CD4-positive, alpha-beta T cell treated with Interferon gamma for 1 hour (primary cell): Measurements from ENCODE around the gene SSPN.

ENCODE experiments used
- DNase-seq: peaks from one replicate; pipeline ENCODE4 v3.0.0-alpha.2; 2020

Gene SSPN

DNA sequence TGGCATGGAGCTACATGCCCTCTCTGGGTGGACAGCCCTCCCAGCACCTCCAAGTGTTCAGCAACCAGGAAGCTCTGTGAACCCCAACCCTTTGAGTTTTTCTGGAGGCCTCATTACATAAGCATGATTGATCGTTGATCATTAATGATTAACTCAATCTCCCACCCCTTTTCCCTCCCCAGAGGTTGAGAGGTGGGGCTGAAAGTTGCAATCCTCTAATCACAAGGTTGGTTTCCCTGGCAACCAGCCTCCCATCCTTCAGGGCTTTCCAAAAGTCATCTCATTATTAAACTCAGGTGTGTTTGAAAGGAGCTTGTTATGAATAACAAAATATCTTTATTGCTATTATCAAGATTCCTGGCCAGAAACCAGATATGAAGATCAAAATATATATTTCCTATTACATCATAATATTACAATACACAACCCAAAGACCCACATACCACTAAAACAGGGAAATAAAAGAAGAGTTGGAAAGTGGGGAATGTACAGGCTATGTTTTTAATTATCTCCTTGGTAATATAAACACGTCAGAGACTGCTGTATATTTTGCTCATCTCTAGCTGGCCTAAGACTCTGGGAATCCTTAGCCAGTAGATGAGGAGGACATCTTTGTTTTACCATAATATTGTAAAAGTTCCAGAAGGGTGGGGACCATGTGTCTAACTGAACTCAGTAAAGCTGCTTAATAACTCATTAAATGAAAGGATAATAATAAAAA lies 73.6 kb downstream of the SSPN start:
- no peak for DNase-seq

DNA sequence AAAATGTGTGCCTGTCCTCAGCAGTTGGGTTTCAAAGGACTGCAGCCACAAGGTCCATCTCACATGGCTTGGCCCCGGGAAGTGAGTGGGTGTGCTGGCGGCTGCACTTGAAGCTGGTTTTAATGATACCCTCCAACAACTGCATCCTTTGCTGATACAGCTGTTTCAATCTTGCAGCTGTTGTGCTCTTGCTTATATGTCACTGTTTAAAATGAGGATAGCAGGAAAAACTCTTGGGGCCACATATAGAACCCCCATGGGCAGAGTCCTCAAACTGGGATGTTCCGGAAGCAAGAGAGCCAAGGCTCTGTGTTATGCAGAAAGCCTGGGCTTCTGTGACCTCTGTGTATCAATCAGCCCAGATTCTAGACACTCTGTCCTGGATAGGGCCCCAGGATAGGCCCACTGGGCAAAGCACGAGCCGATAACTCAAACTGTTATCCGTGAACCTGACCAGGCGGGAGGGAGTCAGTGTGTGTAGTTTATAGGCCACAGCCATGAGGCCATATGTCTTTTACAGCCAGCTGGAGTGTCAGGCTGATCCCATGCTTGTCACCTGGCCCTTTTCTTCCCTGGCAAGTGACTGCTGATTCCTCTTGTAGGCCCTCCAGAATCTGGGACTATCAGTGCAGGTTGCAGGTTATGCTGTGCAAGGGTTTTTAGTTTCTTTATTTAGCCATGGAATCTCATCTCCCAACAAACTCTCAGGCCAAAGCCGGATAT lies 74.3 kb downstream of the SSPN start:
- DNase-seq: no peak

DNA sequence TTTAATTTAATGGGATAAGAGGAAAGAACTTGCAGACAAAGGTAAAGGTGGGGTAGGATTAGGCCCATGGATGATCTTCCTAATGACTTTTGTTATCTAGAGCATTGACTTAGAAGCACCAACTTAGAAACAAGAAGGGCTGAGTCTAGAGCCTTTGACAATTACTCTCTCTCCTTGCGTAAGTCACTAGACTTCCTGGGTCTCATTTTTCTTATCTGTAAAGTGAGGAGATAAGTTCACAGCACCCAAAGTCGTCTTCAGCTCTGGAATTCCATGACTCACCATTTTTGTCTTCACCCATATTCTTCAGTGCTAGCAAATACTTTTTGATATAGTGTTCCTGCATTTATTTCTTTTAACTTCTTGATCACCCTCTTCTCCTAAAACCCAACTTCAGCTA lies 75.7 kb downstream of the SSPN start:
- DNase-seq: no peak

DNA sequence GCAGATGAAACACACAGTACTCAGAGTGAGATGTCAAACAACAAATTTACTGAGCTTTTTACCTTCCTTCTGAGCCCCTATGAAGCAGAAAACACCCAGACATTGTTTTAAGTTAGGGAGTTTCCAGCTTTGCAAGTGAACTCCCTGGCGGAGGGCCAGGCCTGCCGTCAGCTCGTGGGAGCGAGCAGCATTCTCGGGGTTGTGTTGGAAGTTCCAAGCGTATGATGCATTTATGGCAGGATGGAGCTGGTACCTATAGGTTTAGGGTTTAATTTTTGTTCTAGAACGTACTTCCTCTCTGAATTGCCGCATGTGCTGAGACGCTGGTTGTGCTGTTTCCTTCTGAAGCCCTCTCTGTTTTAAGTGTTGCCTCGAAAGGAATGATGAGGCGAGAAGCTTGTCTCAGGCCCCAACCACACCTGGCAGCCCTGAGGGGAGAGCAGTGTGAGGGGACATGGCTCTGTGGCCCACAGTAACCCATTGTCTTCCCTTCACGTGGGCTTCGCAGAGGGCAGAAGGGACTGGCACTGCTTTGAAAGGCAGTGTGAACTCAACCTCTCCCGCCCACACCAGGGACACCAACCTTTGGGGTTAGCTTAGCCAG lies 76.6 kb downstream of the SSPN start:
- DNase-seq: peak; percentile 8

DNA sequence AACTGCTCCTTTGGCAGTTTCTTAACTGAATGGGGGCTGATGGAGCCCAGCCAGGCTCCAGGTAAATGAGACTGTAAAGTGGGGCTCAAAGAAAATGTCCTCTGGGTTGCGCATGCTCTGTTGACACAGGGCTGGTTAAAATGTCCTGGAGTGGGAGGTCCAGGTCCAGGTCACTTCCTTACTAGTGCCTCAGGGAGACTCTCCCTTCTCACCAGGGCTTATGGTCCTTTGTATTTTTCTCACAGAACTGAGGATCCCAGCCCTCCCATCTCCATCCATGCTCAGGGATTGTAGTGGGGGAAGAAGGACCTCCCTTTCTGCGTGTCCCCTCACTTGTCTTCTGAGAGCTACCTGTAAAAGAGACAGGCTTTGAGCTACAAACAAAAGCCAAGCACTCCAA lies 77.5 kb downstream of the SSPN start:
- DNase-seq: no peak

DNA sequence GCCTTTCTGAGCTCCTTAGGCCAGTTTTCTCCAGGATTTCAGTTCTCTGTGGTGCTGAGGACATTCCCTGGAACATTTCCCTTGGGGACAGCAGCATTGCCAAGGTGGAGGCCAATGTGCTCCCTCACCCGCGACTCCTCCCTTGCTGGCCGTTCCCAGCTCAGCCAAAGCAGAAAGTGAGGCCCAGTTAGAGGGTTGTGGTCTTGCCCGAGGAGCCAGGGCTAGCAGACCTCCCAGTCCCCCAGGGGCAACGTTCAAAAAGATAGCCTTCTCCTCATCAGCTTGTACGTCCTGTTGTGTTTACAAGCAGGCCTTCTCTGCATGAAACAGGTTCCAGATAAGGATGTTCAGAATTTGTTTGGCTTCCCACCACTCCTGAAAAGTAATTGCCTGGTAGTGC lies 78.4 kb downstream of the SSPN start:
- DNase-seq: no peak

DNA sequence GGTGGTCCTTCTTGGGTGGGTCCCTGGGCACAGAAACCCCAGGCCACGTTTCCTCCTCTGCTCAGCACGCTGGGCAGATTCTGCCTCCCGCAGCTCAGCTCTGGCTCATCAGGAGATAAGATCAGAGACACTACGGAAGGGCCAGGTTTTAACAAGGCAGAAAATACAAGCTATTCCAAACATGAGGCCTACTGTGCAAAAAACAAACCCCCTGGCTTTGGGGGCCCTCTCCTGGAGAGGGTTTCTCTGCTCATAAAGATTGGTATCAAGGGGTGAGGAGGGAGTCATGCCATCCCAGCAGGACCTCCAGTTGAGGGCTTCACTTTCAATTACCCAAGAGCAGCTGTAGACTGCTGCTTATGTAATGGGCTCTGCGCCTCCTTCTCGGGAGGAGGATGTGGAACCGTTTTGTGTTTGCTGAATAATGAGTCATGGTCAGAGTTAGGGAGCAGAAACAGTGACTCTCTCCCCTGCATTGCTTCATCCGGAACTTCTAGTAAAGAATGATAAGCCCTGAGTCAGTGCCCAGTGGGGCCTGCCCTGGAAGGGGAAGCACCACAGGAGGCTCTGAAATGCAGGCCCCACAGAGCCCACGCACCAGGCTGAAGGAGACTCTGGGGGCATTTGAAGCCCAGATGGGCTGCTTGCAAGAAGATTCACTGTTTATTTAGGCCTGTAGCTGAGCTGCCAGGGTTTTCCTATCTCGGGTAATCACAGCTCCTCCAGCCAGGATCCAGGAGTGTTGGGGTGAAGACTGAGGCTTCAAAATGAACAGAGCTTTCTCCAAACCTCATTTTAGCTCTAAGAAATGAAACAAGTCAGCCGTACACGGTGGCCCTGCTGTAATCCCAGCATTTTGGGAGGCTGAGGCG lies 79.3 kb downstream of the SSPN start:
- DNase-seq: peak; percentile 75

DNA sequence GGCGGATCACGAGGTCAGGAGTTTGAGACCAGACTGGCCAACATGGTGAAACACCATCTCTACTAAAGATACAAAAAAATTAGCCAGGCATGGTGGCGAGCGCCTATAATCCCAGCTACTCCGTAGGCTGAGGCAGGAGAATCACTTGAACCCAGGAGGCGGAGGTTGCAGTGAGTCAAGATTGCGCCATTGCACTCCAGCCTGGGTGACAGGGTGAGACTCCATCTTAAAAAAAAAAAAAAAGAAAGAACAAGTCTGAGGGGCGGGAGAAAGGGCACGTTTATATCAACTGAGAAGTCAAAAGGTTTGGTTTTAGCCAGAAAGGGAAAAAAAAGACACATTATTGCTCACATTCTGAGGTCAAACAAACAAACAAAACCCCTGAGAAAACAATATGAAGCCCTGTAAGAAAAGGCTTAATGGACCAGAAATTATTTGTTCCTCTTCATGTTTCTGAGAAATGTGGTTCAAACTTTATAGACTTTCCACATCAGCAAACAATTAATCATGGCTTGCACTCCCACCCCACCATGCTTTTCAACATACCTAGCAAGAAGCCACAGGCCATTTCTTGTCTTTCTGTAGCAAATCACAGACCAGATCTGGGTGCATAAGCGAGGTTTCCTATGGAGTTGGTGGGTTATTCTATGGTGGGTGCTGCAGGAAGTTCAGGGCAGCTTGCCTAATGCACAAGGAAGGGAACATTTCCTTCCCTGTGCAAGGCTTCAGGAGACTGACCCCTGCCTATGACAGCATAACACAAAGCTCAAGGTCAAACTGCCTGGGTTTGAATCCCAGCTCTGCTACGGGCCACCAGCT lies 80.1 kb downstream of the SSPN start:
- DNase-seq: no peak

DNA sequence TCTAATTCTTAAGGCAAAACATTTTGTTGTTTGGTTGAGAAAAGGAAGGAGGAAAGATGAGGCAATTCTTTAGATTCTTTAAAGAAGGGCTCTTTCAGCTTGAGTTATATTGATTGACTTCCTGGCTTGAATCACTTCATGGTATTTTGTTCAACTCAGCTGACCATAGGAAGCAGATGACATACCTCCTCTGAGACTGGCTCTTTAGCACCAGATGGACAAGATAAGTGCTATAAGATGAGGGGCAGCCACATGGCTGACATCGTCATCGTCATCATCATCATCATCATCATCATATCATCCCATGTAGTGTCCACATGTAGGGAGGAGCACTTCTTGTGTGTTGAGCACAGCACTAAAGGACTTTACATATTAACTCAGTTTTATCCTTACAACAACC lies 81.3 kb downstream of the SSPN start:
- DNase-seq: no peak

DNA sequence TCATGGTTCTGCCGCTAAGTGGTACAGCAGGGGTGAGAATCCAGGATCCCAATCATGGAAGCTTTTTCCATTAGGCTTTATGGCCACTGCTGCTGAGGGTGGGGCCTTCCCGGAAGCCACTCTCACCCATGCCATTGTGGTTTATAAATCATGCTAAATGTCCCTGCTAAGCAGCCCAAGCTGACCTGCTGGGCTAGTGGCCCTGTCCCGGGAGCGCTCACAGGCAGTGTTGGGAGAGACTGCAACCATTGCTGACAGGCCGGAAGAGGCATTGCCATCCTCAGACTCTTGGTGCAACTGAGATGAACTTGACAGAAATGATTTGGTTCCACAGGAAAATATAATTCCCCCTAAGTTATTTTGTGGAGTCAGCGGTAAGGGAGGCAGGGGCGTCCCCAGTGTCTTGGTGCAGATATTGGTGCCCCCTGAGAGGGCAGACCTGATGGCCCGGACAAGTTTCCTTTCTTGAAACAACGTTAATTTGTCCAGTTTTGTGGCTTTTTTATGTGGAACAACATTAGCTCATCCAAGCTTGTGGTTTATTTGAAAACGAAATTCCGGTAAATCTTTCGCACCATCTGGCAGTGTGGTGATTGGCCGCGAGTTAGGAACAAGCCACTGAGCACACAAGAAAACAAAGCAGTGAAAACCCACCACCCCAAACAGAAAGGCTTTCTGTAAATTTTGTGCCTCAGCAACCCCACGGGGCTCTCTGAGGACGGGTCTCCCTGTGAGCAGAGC lies 82.3 kb downstream of the SSPN start:
- no peak for DNase-seq

DNA sequence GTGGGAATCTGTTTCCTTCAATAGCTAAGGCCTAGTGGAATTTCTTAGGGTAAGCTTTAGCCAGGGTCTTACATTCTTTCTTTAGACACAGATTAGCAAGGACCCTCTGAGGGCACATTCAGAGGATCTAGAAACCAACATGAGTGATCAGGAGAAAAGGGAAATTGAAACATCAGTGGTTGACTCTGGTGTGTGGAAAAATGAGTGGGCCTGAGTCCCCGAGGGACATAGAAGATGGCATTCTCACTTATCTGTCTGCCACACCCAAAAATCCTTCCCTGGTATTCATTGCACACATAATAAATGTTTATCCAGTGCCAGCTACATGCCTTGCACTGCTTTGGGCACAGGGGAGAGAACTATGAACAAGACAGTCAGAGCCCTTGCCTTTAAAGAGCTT lies 82.9 kb downstream of the SSPN start:
- DNase-seq: no peak

DNA sequence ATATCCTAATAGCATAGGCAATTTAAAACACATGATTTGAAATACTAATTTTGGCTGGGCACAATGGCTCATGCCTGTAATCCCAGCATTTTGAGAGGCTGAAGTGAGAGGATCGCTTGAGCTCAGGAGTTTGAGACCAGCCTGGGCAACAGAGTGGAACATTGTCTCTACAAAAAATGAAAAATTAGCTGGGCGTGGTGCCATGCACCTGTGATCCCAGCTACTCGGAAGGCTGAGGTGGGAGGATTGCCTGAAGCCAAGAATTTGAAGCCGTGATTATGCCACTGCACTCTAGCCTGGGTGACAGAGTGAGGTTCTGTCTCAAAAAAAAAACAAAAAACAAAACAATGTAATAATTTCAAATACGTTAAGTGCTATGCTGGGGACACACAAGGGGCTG lies 83.3 kb downstream of the SSPN start:
- no peak for DNase-seq

DNA sequence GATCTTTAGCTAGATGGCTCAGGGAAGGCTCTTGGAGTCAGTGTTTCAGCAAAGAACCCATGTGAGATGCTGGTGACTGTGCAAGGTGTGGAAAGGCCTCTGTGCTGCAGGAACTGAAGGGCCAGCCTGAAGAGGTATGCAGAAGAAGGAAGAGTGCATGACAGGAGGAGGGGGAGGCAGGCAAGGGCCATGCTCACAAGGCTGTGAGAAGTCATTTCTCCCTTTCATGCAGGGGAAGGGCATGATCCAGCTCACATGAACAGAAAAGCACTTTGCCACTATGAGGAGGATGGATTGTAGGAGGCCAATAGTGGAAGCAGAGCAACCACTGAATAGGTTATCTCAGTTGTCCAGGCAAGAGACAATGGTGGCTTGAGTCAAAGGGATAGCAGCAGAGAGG lies 83.7 kb downstream of the SSPN start:
- no peak for DNase-seq

DNA sequence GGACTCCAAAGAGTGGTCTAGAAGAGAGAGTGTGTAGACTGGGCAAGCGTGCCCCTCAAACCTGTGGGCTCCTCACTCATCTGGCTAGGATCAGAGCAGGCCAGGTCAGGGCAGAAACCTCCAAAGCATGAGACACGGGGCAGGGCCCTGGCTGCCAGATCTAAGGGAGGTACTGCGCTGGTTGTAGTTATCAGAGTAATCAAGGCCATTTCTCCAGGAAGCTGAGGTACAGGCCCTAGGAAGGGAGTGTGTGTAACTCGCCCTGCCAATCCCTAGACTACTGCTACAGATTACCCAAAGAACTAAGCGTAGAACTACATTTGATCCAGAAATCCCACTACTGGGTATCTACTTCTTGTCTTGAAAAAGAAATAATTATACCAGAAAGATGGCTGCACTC lies 84.5 kb downstream of the SSPN start:
- no peak for DNase-seq

DNA sequence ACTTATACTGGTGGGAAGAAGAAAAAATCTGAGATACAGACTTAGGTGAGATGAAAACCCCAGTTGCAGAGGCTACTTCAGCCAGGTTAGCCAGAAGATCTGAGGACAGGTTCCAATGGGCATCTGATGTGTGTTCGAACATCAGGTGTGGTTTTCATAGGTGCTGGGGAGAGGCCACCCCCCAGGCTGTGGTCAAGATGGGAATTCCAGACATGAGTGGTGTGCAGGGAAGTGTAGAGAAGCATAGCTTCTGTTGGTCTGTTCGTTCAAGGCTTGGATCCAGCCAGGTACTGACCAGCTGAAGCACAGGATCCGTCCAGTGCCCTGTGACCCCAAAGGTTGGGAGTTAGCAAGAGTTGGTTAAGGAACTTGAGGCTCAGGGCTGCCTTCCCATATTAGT lies 85.5 kb downstream of the SSPN start:
- DNase-seq: no peak

DNA sequence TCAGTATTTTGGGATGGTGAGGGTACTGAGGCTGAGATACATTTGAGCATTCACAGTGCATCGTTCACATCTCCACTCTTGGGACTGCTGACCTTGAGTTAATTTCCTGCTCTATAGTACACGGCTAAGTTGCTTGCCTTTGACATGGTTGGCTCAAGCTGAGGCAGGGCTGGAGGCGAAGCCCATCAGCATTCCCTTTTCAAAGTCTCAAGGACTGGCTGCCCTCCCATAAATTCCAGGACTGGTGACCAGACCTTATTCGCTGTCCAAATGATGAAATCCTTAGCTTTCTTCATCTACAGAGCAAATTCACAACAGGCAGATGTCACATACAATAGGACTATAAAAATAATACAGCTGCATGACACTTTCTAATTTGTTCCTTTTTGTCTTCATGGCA lies 85.9 kb downstream of the SSPN start:
- DNase-seq: no peak

DNA sequence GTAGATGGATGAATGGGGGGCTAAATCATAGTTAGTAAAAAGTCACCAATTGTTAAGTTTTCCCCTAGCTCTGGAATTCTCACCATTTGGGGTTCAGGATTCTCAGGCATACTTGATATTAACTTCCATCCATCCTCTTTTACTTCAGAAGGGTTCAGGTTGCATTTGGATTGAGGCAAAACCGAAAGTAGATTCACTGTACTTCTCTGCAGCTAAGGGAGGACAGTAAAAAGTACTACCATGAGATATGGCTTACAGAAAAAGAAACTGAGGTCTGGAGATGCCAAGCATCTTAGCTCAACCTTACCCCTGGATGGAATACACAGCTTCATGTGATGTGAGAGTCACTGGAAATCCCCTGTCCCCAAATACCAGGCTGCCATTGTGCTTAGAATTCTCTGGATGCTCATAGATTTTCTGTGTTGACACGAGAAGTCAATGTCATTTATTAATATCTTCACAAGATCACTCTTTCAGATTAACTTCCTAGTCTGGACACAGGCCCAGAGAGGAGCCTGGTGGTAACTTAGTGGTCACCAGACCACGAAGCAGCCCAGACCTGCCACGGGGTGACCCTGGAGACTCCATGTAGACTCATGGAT lies 87.1 kb downstream of the SSPN start:
- DNase-seq: no peak

DNA sequence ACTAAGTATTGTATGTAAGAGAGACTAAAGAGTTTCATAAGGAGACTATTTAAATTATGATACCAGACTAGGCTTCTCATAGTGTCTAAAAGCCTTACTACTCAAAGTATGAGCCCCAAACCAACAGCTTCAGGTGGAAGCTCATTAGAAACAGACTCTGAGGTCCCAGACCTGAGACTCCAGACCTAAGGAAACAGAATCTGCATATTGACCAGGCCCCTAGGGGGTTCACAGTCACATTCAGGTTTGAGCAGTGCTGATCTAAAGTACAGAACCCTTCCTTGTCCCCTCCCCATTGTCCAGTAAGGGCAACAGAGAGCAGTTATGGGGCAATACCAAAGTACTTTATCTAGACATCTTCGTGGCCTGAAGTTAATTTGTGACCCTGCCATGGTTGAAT lies 87.7 kb downstream of the SSPN start:
- no peak for DNase-seq

DNA sequence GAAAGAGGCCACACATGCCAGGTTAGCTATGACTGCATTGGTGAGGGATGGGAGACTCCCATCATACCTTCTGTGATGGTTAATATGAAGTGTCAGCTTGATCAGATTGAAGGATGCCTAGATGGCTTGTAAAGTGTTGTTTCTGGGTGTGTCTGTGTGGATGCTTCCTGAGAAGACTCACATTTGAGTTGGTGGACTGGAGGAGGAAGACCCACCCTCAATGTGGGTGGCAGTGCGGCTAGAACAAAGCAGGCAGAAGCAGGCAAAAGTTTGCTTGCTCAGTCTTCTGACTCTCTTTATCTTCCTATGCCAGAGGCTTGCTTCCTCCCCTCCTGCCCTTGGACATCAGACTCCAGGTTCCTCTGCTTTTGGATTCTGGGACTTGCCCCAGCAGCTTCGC lies 88.2 kb downstream of the SSPN start:
- no peak for DNase-seq

DNA sequence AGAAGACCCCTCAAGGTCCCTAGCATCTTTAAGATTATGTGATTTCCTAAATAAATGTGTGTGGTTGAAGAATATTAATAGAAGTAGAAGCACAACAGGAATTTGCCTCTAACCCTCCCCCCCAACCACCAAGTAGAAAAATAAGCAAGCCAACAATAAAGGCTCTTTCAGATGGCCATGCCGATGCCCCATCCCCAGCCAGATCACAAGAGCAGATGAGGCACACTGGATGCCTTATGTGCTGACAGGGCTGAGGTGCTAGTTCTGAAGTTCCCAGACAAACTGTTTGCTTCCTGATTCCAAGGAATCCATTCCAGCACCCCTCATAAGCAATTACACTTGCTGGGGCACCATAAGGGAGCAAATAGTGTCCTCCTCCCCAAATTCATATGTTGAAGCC lies 90.0 kb downstream of the SSPN start:
- DNase-seq: no peak

DNA sequence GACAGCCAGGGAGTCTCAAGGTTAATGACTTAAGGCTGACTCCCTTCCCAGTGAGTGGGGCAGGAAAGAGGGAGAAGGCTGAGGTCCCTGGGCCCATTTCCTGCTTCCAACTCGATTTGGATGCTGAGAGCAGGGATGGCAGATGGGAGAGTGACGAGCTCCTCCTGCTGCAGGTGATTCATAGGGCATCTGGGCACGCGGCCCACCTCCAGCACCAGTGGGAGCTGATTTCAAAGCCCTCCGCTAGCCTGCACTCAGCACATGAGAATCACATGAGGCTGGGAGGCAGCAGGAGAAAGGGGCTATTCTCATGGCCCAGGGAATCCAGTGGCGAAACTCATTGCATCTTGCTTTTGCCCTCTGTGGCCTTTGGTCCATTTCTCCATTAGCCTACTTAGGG lies 90.8 kb downstream of the SSPN start:
- DNase-seq: no peak
